PC-3 (cell line): ENCODE data around the gene SH2D2A. TPM values are rescaled to one million over a fixed set of nuclear protein-coding genes. Genes with fewer than 3 reads are reported as not detected.

Experiments
- ATAC-seq: fragments of 200-7000 bp; cut with Tn5 transposase; 2 replicates; pipeline ENCODE4 v1.9.1; 2020; ENCODE audit warnings: mild to moderate bottlenecking, moderate library complexity
- BruUV-seq: library from RNA; stranded (reverse); fragments of 400-500 nt; replicated peaks from 2 replicates; lab custom pipeline; 2021; lab: Mats Ljungman, UMichigan
- CTCF ChIA-PET: fragments of 300-600 bp; sonication (Branson Sonifier 250); formaldehyde crosslinking; loops from one replicate; lab custom pipeline; 2022; ENCODE audit warnings: antibody characterized with exemption; lab: Charles Lee
- POLR2A ChIA-PET: fragments of 300-600 bp; sonication (Branson Sonifier 250); formaldehyde crosslinking; loops from one replicate; lab custom pipeline; 2022; ENCODE audit warnings: antibody characterized with exemption; ENCODE audit not compliant: unreplicated experiment; lab: Charles Lee
- DNase-seq: peaks from one replicate; pipeline ENCODE4 v3.0.0-alpha.2; 2015
- H2AFZ ChIP-seq: fragments of 300-600 bp; sonication (generic); 2 replicates; pipeline ENCODE4 v1.6.0; 2016; ENCODE audit warnings: antibody characterized with exemption, low read length
- H3F3A ChIP-seq: fragments of 300-600 bp; sonication (generic); one replicate; pipeline ENCODE4 v1.6.0; 2017; ENCODE audit warnings: antibody characterized with exemption, low read length, control low read depth, mild to moderate bottlenecking; ENCODE audit not compliant: unreplicated experiment
- H3K27ac ChIP-seq: fragments of 300-600 bp; sonication (generic); 2 replicates; pipeline ENCODE4 v1.5.1; 2016; ENCODE audit warnings: mild to moderate bottlenecking, low read length
- H3K27me3 ChIP-seq: fragments of 300-600 bp; sonication (generic); 2 replicates; pipeline ENCODE4 v1.6.1; 2016; ENCODE audit warnings: low read length, mixed read lengths
- H3K36me3 ChIP-seq: fragments of 300-600 bp; sonication (generic); 2 replicates; pipeline ENCODE4 v1.6.1; 2016; ENCODE audit warnings: low read depth, mixed run types, low read length, mixed read lengths
- H3K4me1 ChIP-seq: fragments of 300-600 bp; sonication (generic); 2 replicates; pipeline ENCODE4 v1.5.1; 2016; ENCODE audit warnings: low read length; ENCODE audit not compliant: insufficient read depth
- H3K4me2 ChIP-seq: fragments of 300-600 bp; sonication (generic); 2 replicates; pipeline ENCODE4 v1.6.0; 2016; ENCODE audit warnings: low read length
- H3K4me3 ChIP-seq: fragments of 300-600 bp; sonication (generic); 2 replicates; pipeline ENCODE4 v1.5.1; 2016; ENCODE audit warnings: mild to moderate bottlenecking, low read length, mixed read lengths
- H3K79me2 ChIP-seq: fragments of 300-600 bp; sonication (generic); 2 replicates; pipeline ENCODE4 v1.6.1; 2017; ENCODE audit warnings: low read length, mixed read lengths
- H3K9ac ChIP-seq: fragments of 300-600 bp; sonication (generic); 2 replicates; pipeline ENCODE4 v1.6.0; 2016; ENCODE audit warnings: mild to moderate bottlenecking, low read length
- H3K9me2 ChIP-seq: fragments of 300-600 bp; sonication (generic); replicated peaks from 2 replicates; pipeline ENCODE4 v1.6.1; 2016; ENCODE audit warnings: mixed run types, low read length, mixed read lengths
- H3K9me3 ChIP-seq: fragments of 300-600 bp; sonication (generic); 2 replicates; pipeline ENCODE4 v1.6.1; 2016; ENCODE audit warnings: low read length, mixed read lengths
- H4K20me1 ChIP-seq: fragments of 300-600 bp; sonication (generic); 2 replicates; pipeline ENCODE4 v1.6.1; 2016; ENCODE audit warnings: low read length, mixed read lengths
- EZH2 ChIP-seq: fragments of 300-600 bp; sonication (generic); IDR thresholded peaks from one replicate; pipeline ENCODE4 v1.6.1; 2017; ENCODE audit warnings: antibody characterized with exemption, mild to moderate bottlenecking, low read length; ENCODE audit not compliant: unreplicated experiment
- EZH2phosphoT487 ChIP-seq: fragments of 300-600 bp; sonication (generic); IDR thresholded peaks from 2 replicates; pipeline ENCODE4 v1.6.1; 2018; ENCODE audit warnings: mild to moderate bottlenecking, antibody characterized with exemption, low read length, borderline replicate concordance
- intact Hi-C: fragments of 100-400 bp; cut with micrococcal nuclease; formaldehyde crosslinking; loops from 2 replicates; pipeline ENCODE4 v1.9.0; 2023
- total RNA-seq: library from RNA; depleted of rRNA; stranded (reverse); fragments of >200 nt; gene quantifications from 2 replicates; pipeline ENCODE4 v1.2.3, GENCODE V29; 2014
- TF ChIP-seq, protein P1 (sequence below): fragments of 300-600 bp; sonication (generic); conservative IDR thresholded peaks from 2 replicates; pipeline ENCODE4 v1.5.1; 2017; ENCODE audit warnings: antibody characterized with exemption, low read depth, mild to moderate bottlenecking, low read length

Gene SH2D2A
- total RNA-seq, 1 experiment from 2014 or later, result 6.9 TPM

DNA sequence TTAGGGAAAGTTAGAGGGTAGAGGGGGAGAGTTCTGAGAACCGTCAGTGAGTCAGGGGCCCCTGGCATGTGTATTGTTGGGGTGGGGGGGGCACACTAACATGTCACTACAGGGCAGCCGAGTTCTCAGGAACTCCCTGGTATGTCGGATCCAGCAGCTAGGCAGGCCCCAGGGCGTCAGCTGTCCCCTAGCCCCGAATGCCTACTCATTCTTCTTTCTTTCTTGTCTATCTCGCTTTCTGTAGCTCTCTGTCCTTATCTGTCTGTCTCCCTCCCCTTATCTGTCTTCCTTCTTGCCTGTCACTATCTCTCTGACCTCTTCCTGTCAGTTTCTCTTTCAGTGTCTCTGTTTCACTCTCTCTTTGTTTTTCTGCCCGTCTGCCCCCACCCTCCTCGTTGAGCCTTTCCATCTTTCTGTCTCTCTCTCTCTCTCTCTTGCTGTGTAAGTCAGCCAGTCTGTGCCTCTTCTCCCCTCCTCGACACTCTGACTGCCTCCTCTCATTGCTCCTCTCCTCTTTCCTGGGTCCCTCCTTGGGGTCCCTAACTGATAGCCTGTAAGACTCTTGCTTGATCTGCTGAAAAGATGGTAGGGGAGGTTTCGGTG, 46.5 kb upstream of the SH2D2A start:
- Histone ChIP-seq H3K4me2 (no peak overlapping the region), H3K4me1 (peaks cover 22% of the 10 kb centered on the region), H3K27me3 (peaks cover 37% of the 10 kb centered on the region), H3K9ac (no peak overlapping the region), H3K4me3 (no peak overlapping the region), H3K9me2 (no peaks in the 10 kb centered on the region), H3K9me3 (no peaks in the 10 kb centered on the region), H3F3A (no peaks in the 10 kb centered on the region), H2AFZ (no peak overlapping the region), H3K36me3 (no peaks in the 10 kb centered on the region), H3K79me2 (no peaks in the 10 kb centered on the region), H3K27ac (no peak overlapping the region), H4K20me1 (no peaks in the 10 kb centered on the region)
- TF ChIP-seq, protein P1, sequence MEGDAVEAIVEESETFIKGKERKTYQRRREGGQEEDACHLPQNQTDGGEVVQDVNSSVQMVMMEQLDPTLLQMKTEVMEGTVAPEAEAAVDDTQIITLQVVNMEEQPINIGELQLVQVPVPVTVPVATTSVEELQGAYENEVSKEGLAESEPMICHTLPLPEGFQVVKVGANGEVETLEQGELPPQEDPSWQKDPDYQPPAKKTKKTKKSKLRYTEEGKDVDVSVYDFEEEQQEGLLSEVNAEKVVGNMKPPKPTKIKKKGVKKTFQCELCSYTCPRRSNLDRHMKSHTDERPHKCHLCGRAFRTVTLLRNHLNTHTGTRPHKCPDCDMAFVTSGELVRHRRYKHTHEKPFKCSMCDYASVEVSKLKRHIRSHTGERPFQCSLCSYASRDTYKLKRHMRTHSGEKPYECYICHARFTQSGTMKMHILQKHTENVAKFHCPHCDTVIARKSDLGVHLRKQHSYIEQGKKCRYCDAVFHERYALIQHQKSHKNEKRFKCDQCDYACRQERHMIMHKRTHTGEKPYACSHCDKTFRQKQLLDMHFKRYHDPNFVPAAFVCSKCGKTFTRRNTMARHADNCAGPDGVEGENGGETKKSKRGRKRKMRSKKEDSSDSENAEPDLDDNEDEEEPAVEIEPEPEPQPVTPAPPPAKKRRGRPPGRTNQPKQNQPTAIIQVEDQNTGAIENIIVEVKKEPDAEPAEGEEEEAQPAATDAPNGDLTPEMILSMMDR, result no peak
- TF ChIP-seq EZH2, result no peak
- ChIA-PET POLR2A (no interaction called here), CTCF (no interaction called here)
- BruUV-seq, result no TSS peak
- intact Hi-C loops, result no loop called here
- DNase-seq (no peak), ATAC-seq (no peak)

GRCh38 chr1:156862584-156862983, 45.9 kb upstream of the SH2D2A start:
- Histone ChIP-seq H3K36me3 (no peaks in the 10 kb centered on the region), H3K4me2 (no peak overlapping the region), H3K9me2 (no peaks in the 10 kb centered on the region), H3K27ac (no peak overlapping the region), H3K79me2 (no peaks in the 10 kb centered on the region), H3K4me1 (peaks cover 22% of the 10 kb centered on the region), H3F3A (no peaks in the 10 kb centered on the region), H3K4me3 (no peak overlapping the region), H4K20me1 (no peaks in the 10 kb centered on the region), H3K27me3 (peaks cover 42% of the 10 kb centered on the region), H2AFZ (no peak overlapping the region), H3K9ac (no peak overlapping the region), H3K9me3 (no peaks in the 10 kb centered on the region)
- TF ChIP-seq, protein P1, result no peak
- TF ChIP-seq EZH2, result no peak
- TF ChIP-seq EZH2phosphoT487, result no peak
- no TSS peak for BruUV-seq
- intact Hi-C loops, result no loop called here
- no peak for ATAC-seq
- no peak for DNase-seq
- ChIA-PET POLR2A (no interaction called here), CTCF (interaction anchor here (0.6 kb wide), 1 partner anchor 25 kb away, joined by 3 read pairs; no protein-coding TSS in a partner anchor)

- TF ChIP-seq, protein P1, result no peak
- TF ChIP-seq EZH2 (peak; percentile 64), EZH2phosphoT487 (0 out of 2 replicates have a peak, but pooled peaks have one; percentile 1)
- intact Hi-C loops, result loop anchor here (1.0 kb wide), 2 partner anchors 29 to 64 kb away; no protein-coding TSS in a partner anchor
- Histone ChIP-seq H3K27ac (no peak within 1 kb of the TSS), H2AFZ (peak within 1 kb of the TSS; percentile 78), H3K9me3 (no peaks in the 10 kb centered on the region), H4K20me1 (no peaks in the 10 kb centered on the region), H3F3A (no peaks in the 10 kb centered on the region), H3K4me1 (peaks cover 22% of the 10 kb centered on the region), H3K9ac (no peak within 1 kb of the TSS), H3K27me3 (peaks cover 45% of the 10 kb centered on the region), H3K4me2 (peak within 1 kb of the TSS; percentile 92), H3K36me3 (no peaks in the 10 kb centered on the region), H3K4me3 (peak within 1 kb of the TSS; percentile 63), H3K79me2 (no peaks in the 10 kb centered on the region), H3K9me2 (no peaks in the 10 kb centered on the region)
- DNase-seq, result peak; percentile 38
- CTCF ChIA-PET, result interaction anchor here (0.5 to 1.5 kb wide), 9 partner anchors 21 to 172 kb away, joined by 3 to 26 read pairs (median 9); partner anchors contain the start of gene METTL25B
- no TSS peak for BruUV-seq
- POLR2A ChIA-PET, result no interaction called here
- peak; percentile 41 for ATAC-seq
Observed at GRCh38 chr1:156860628-156861423, 44.2 kb upstream of the SH2D2A start, which contains the start of gene NTRK1. Gene NTRK1 (plus strand): TSS chr1:156860865. CDS start chr1:156860935, 70 bp downstream.
